Ovary (tissue), 3 donors: Measurements from ENCODE around the gene COPS2.

Source experiments
- POLR2A ChIP-seq: fragments of 450-650 bp; IDR thresholded peaks from one replicate; pipeline ENCODE4 v1.6.1; 2017; ENCODE audit warnings: antibody characterized with exemption, mild to moderate bottlenecking, moderate library complexity
- TF ChIP-seq, protein P1 (sequence below), 3 donors: fragments of 450-650 bp in 2 of 3; fragments of 200-600 bp in 1 of 3; IDR thresholded peaks; one replicate each; pipeline versions ENCODE4 v1.5.1 to v1.8.0; 2016 to 2022; ENCODE audit warnings: antibody characterized with exemption in 3 of 3, mild to moderate bottlenecking in 1 of 3
- donor health status: DM: no; HTN: no; CAD: no.

DNA sequence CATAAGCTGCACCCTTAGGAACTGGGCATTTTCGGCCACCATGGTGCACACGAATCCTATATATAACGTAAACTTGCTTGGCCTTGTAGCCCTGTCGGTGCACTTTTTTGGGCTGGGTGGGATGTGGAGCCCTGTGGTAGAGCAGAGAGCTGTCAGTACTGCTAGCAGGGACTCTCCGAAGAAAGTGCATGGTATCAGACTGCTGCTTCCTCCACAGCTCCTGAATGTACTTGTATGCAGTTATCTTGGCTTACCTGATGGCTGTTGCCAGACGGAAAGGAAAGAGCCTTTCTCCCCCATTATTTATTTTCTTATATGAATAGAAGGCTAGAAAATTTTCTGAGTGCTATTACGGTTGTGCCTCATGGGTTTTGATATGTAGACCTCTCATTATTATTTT is 23.1 kb upstream of the COPS2 start:
- TF ChIP-seq, protein P1, sequence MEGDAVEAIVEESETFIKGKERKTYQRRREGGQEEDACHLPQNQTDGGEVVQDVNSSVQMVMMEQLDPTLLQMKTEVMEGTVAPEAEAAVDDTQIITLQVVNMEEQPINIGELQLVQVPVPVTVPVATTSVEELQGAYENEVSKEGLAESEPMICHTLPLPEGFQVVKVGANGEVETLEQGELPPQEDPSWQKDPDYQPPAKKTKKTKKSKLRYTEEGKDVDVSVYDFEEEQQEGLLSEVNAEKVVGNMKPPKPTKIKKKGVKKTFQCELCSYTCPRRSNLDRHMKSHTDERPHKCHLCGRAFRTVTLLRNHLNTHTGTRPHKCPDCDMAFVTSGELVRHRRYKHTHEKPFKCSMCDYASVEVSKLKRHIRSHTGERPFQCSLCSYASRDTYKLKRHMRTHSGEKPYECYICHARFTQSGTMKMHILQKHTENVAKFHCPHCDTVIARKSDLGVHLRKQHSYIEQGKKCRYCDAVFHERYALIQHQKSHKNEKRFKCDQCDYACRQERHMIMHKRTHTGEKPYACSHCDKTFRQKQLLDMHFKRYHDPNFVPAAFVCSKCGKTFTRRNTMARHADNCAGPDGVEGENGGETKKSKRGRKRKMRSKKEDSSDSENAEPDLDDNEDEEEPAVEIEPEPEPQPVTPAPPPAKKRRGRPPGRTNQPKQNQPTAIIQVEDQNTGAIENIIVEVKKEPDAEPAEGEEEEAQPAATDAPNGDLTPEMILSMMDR (IDR thresholded peaks at IDR 0.05), result no peak
- TF ChIP-seq POLR2A, result no peak
